Measurements from ENCODE around the gene AP1S3. TPM values are rescaled to one million over a fixed set of nuclear protein-coding genes. Genes with fewer than 3 reads are reported as not detected.
A peak's percentile ranks its signal among the peaks of the same experiment; 100 is the strongest.

Gene AP1S3
- total and polyA plus RNA-seq, 7 donors, result 0.05 to 0.69 (median 0.10) TPM; not detected in 2

- Histone ChIP-seq H3K4me3 (no peak overlapping the region), H3K36me3 (ENCODE audit: insufficient read depth in 1 of 2, low read depth in 1 of 2) (no peaks in the 10 kb centered on the region), H3K4me1 (no peaks in the 10 kb centered on the region), H3K9me3 (no peaks in the 10 kb centered on the region), H3K27me3 (ENCODE audit: insufficient read depth in 3 of 3, low read length in 2 of 3) (no peaks in the 10 kb centered on the region), H3K27ac (no peak overlapping the region)
- intact Hi-C loops (cut with DNase I), result no loop called here
- DNase-seq, result no peak
- 95% methylated on average over 7 of the region's 7 CpGs for WGBS, 3 donors
- no peak for TF ChIP-seq CTCF (IDR thresholded peaks at IDR 0.05)
- no peak for ATAC-seq
Measured at GRCh38 chr2:223847410-223847809, 10.0 kb upstream of the AP1S3 start.

DNA sequence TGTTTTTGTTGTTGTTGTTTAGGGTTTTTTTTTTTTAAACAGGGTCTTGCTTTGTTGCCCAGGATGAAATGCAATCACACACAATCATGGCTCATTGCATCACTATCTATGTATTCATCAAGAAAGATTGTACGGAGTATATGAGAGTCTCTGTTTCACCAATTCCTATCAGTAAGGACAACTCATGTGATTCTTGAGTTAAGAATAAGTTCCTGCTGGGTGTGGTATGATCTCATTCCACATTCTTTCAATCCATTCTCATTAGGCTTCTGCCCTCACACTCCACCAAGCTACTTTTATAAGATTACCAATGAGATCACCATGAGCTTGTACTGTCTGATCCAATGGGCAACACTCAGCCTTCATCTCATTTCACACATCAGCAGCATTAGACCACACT lies 9.1 kb upstream of the AP1S3 start:
- WGBS, 3 donors, result 66 to 83% (median 77%) methylated on average over 1 of the region's 1 CpG
- Histone ChIP-seq H3K27me3 (ENCODE audit: insufficient read depth in 3 of 3, low read length in 2 of 3) (no peaks in the 10 kb centered on the region), H3K4me3 (no peak overlapping the region), H3K36me3 (ENCODE audit: insufficient read depth in 1 of 2, low read depth in 1 of 2) (no peaks in the 10 kb centered on the region), H3K4me1 (no peaks in the 10 kb centered on the region), H3K9me3 (no peaks in the 10 kb centered on the region), H3K27ac (no peak overlapping the region)
- ATAC-seq, result no peak
- DNase-seq, result no peak
- no peak for TF ChIP-seq CTCF (IDR thresholded peaks at IDR 0.05)
- intact Hi-C loops (cut with DNase I), result no loop called here

DNA sequence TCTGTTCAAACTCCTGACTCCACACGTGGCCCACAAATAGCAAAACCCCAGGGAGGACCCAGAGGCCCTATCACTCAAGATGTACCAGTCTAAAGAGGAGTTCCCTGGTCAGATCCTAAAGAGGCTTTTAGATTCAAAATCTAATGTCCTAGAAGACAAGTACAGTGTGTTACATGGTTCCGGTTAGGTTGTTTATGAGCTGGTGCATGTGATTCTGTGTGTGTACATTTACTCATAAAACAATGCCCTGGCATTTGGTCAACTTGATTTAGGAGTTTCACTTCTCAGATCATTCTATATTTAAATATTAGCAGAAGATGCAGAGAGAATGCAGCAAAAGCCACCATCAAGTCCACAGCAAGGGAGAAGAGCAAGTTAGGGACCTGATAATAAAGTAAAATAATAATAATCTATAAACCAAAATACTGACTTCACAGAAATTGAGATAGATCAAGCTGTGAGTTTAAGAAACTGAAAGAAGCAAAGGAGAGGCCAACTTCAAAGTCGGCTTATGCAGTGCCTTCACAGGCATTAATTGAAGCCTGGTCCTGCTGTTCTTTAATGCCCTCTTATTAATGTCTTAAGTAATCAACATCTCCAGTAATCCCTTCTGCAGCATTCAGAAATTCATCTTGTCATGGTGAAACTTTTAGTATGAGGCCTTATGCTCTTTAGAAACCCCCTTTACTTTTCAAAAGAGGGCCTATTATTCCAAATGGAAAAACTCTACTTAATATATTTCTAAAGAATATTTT lies 4.2 kb upstream of the AP1S3 start:
- peaks cover 2% of the 10 kb centered on the region for H3K4me1 ChIP-seq
- ATAC-seq (no peak), DNase-seq (no peak)
- no peaks in the 10 kb centered on the region for H3K27me3 ChIP-seq (ENCODE audit: insufficient read depth in 3 of 3, low read length in 2 of 3)
- no peaks in the 10 kb centered on the region for H3K9me3 ChIP-seq
- intact Hi-C loops (cut with DNase I), result no loop called here
- 64 to 68% (median 66%) methylated on average over 3 of the region's 3 CpGs for whole genome bisulfite sequencing, 3 donors
- H3K36me3 ChIP-seq (ENCODE audit: insufficient read depth in 1 of 2, low read depth in 1 of 2), result no peaks in the 10 kb centered on the region
- TF ChIP-seq CTCF (IDR thresholded peaks at IDR 0.05), result no peak
- no peak overlapping the region for H3K4me3 ChIP-seq
- H3K27ac ChIP-seq, result no peak overlapping the region

- Histone ChIP-seq H3K9me3 (no peaks in the 10 kb centered on the region), H3K27ac (no peak overlapping the region), H3K4me3 (peak overlapping the region; percentile 67), H3K27me3 (ENCODE audit: insufficient read depth in 3 of 3, low read length in 2 of 3) (peaks cover 0 to 3% (median 3%) of the 10 kb centered on the region in 3 donors), H3K4me1 (peaks cover 4% of the 10 kb centered on the region), H3K36me3 (ENCODE audit: insufficient read depth in 1 of 2, low read depth in 1 of 2) (no peaks in the 10 kb centered on the region)
- 77 to 87% (median 80%) methylated on average over 15 of the region's 15 CpGs for WGBS, 3 donors
- intact Hi-C loops (cut with DNase I), result no loop called here
- DNase-seq (no peak), ATAC-seq (no peak)
- no peak for TF ChIP-seq CTCF (IDR thresholded peaks at IDR 0.05)
Measured at GRCh38 chr2:223835701-223836532, 1.5 kb downstream of the AP1S3 start.

All from psoas muscle (tissue), 8 donors.